Ishikawa (cell line): ENCODE results near the gene CCNE1.

Experiments used
- CREB1 ChIP-seq: IDR thresholded peaks from 2 replicates; pipeline ENCODE4 v1.6.1; 2012; ENCODE audit warnings: low read depth
- EGR1 ChIP-seq: IDR thresholded peaks from 2 replicates; pipeline ENCODE4 v1.6.1; 2012
- EP300 ChIP-seq: IDR thresholded peaks from 2 replicates; pipeline ENCODE4 v1.6.1; 2012; ENCODE audit warnings: borderline replicate concordance
- FOXM1 ChIP-seq: IDR thresholded peaks from 2 replicates; pipeline ENCODE4 v1.6.1; 2012; ENCODE audit warnings: low read depth, borderline replicate concordance
- NFIC ChIP-seq: IDR thresholded peaks from 2 replicates; pipeline ENCODE4 v1.6.1; 2012
- RAD21 ChIP-seq: IDR thresholded peaks from 2 replicates; pipeline ENCODE4 v1.6.1; 2012; ENCODE audit warnings: low read depth
- TAF1 ChIP-seq: IDR thresholded peaks from 2 replicates; pipeline ENCODE4 v1.6.1; 2012; ENCODE audit warnings: low read depth, mild to moderate bottlenecking
- TCF12 ChIP-seq: IDR thresholded peaks from 2 replicates; pipeline ENCODE4 v1.6.1; 2012; ENCODE audit warnings: low read depth
- YY1 ChIP-seq: IDR thresholded peaks from 2 replicates; pipeline ENCODE4 v1.6.1; 2012; ENCODE audit warnings: low read depth
- ZBTB7A ChIP-seq: IDR thresholded peaks from 2 replicates; pipeline ENCODE4 v1.6.1; 2012; ENCODE audit warnings: low read depth
- TF ChIP-seq, protein P1 (sequence below): IDR thresholded peaks from 2 replicates; pipeline ENCODE4 v1.6.1; 2012
- TF ChIP-seq, protein P2 (sequence below): IDR thresholded peaks from 2 replicates; pipeline ENCODE4 v1.6.1; 2012; ENCODE audit warnings: low read depth, mild to moderate bottlenecking
- TF ChIP-seq, protein P3 (sequence below): IDR thresholded peaks from 2 replicates; pipeline ENCODE4 v1.6.1; 2012

DNA sequence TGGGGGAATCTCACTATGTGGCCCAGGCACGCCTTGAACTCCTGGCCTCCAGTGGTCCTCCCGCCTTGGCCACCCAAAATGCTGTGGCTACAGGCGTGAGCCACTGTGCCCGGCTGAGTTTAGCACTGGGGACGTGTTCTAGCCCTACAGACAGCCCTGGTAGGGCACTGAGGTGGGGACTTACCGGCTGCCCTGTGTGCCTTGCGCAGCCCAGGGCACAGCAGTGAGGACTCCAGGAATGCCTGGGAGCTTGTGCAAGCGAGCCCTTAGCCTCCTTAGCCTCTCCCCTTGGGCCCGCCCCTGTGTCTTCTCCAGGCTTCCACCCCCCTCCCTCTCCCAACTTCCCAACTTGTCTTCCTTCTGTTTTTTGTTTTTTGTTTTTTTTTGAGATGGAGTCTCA lies 21.0 kb downstream of the CCNE1 start:
- no peak for TF ChIP-seq TCF12
- TF ChIP-seq TAF1 = no peak
- TF ChIP-seq EGR1 = no peak
- TF ChIP-seq EP300 = no peak
- TF ChIP-seq, protein P1, sequence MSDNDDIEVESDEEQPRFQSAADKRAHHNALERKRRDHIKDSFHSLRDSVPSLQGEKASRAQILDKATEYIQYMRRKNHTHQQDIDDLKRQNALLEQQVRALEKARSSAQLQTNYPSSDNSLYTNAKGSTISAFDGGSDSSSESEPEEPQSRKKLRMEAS = no peak
- TF ChIP-seq, protein P2, sequence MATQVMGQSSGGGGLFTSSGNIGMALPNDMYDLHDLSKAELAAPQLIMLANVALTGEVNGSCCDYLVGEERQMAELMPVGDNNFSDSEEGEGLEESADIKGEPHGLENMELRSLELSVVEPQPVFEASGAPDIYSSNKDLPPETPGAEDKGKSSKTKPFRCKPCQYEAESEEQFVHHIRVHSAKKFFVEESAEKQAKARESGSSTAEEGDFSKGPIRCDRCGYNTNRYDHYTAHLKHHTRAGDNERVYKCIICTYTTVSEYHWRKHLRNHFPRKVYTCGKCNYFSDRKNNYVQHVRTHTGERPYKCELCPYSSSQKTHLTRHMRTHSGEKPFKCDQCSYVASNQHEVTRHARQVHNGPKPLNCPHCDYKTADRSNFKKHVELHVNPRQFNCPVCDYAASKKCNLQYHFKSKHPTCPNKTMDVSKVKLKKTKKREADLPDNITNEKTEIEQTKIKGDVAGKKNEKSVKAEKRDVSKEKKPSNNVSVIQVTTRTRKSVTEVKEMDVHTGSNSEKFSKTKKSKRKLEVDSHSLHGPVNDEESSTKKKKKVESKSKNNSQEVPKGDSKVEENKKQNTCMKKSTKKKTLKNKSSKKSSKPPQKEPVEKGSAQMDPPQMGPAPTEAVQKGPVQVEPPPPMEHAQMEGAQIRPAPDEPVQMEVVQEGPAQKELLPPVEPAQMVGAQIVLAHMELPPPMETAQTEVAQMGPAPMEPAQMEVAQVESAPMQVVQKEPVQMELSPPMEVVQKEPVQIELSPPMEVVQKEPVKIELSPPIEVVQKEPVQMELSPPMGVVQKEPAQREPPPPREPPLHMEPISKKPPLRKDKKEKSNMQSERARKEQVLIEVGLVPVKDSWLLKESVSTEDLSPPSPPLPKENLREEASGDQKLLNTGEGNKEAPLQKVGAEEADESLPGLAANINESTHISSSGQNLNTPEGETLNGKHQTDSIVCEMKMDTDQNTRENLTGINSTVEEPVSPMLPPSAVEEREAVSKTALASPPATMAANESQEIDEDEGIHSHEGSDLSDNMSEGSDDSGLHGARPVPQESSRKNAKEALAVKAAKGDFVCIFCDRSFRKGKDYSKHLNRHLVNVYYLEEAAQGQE = no peak
- no peak for TF ChIP-seq YY1
- TF ChIP-seq ZBTB7A = no peak
- TF ChIP-seq CREB1 = no peak
- TF ChIP-seq, protein P3, sequence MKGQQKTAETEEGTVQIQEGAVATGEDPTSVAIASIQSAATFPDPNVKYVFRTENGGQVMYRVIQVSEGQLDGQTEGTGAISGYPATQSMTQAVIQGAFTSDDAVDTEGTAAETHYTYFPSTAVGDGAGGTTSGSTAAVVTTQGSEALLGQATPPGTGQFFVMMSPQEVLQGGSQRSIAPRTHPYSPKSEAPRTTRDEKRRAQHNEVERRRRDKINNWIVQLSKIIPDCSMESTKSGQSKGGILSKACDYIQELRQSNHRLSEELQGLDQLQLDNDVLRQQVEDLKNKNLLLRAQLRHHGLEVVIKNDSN = no peak
- no peak for TF ChIP-seq RAD21
- TF ChIP-seq NFIC = no peak
- no peak for TF ChIP-seq FOXM1
